Panc1 (cell line): ENCODE results near the gene OLFML3.

Source experiments
- CTCF ChIP-seq: fragments of 450-650 bp; IDR thresholded peaks from 2 replicates; pipeline ENCODE4 v1.5.1; 2017; ENCODE audit warnings: mild to moderate bottlenecking
- POLR2AphosphoS5 ChIP-seq: IDR thresholded peaks from 2 replicates; pipeline ENCODE4 v1.6.1; 2012; ENCODE audit warnings: mild to moderate bottlenecking, low read depth, low read length, moderate library complexity
- REST ChIP-seq, 2 experiments: IDR thresholded peaks; 2 replicates each; pipeline ENCODE4 v1.6.1; 2011 to 2012; ENCODE audit warnings: low read depth in 2 of 2, control low read depth in 1 of 2, low read length in 1 of 2, mild to moderate bottlenecking in 1 of 2, moderate library complexity in 1 of 2; ENCODE audit not compliant: insufficient read depth in 1 of 2
- TCF7L2 ChIP-seq: IDR thresholded peaks from 2 replicates; pipeline ENCODE4 v1.6.1; 2011; ENCODE audit warnings: mild to moderate bottlenecking, low read depth, low read length, inconsistent platforms

DNA sequence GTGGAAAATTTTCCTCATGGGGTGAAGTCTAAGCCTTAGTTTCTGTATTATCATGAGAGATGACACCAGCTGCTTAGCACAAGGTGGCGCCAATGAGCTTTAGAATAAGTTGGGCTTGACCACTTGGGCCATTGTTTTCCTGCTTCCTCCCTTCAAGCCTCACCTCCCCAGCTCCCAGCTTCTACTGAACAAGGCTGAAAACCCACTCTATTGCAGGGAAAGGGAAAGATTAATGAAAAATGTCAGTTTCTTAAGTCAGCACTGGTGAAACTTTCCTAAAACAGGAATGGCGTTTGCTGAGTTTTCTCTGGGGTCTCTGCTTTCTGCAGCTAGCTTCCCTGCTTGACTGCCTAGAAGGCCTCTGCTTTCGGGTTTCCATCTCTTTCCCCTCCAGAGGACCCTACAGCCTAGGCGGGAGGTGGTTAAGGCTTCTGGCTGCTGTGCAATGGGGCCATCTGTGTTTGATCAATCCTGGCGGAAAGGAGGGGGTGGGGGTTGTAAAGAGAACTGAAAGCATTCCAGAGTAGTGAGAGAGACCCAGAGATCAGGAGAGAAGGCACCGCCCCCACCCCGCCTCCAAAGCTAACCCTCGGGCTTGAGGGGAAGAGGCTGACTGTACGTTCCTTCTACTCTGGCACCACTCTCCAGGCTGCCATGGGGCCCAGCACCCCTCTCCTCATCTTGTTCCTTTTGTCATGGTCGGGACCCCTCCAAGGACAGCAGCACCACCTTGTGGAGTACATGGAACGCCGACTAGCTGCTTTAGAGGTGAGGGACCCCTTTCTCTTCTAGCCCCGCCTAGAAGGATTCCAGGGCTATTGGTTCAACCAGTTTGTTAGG lies at the start of gene OLFML3:
- TF ChIP-seq POLR2AphosphoS5 (no peak), TCF7L2 (no peak), CTCF (peak; percentile 74), REST (IDR thresholded peaks at IDR 0.05; ENCODE audit: insufficient read depth in 1 of 2, low read depth in 2 of 2, low read length in 1 of 2) (no peak)
